HG03139 (cell line): ENCODE measurements around the gene L1CAM.
"Not testable (repeated sequence)": the region's sequence is repeated elsewhere in the genome, so short reads cannot be mapped to it uniquely, and the experiment has no call there.

Experiments used
- ATAC-seq: cut with Tn5 transposase; IDR thresholded peaks from one replicate; pipeline ENCODE4 v1.9.1; 2021; ENCODE audit not compliant: unreplicated experiment

Gene L1CAM

GRCh38 chrX:153830640-153831428, 55.1 kb downstream of the L1CAM start:
- ATAC-seq, result no peak

DNA sequence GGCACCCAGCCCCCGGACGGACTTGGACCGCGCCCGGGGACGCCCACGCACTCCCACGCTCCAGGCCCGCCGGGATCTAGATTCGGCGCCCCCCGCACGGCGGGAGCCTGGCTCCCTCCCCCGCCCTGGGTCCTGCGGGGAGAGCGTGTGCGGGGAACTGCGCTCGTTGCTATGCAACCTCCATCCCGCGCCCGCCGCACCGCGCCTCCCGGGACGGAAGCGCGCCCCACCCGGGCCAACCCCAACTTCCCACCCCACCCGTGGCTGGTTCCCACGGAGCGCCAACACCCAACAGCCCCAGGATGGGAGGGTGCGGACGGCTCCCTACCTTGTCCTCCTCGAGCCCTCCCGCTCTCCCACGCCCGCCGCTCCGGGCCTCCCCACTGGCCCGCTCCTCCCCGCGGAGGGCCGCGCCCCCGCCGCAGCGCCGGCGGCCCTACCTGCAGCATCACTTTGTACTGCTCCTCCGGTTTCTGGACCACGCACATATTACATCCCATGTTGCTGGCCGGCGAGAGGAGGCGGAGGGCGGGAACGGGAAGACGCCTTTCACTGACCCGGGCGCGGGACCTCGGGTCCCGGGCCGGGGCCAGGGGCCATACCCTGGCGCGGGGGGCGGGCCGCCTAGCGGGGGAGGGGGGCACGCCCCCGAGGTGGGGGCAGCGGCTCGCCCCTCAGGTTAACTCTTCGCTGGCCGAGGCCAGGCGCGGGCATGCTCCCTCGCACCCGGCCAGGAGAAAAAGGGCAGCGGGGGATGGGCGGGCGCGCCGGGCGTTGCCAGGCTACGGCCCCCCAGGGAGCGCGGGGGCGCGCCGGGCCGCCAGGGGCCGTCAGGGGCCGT, 56.0 kb downstream of the L1CAM start, which contains the start of gene PDZD4:
PDZD4 (minus strand) TSS at position 746 of the 841 bp plus-strand sequence; CDS start at position 500, 246 bp downstream.
- ATAC-seq, result no peak

- ATAC-seq, result no peak
These were observed 56.5 kb downstream of the L1CAM start for GRCh38 chrX:153829549-153829798.

DNA sequence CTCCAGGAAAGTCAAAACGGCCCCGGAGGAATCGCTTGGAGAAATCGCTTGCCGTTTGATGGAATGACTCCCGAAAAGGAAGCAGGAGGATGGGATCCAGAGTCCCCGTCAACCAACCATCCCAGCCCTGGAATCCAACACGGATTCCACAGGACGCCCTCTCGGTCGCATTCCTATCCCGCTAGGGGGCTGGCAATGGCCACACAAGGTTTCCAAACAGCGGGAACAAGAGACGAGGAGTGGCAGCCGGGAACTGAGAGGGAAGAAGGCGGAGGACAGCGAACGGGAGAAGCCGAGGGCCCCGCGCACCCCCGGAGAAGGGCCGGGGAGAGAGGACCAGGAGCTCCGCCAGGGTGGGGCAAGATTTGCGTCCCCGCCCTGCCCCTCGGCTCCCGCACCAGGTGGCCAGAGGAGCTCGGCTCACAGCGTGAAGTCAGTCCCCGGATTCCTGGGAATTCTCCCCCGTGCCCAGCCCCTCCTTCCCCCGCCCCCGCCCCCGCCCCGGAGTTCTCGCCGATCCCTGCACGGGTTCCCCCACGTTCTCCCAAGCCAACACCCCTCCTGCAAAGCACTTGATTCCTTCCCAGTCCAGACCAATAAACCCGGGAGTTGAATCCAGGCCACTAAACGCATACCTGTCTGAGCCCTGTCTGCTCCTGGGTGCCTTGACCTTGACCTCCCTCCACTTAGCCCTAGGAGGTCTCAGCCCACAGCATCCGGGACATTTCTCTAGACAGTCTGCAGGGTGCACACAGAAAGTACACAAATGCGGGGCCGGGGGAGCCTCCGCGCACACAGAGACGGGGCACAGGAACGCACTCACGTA, 57.0 kb downstream of the L1CAM start:
- ATAC-seq, result no peak

GRCh38 chrX:153828308-153828707, 57.7 kb downstream of the L1CAM start:
- no peak for ATAC-seq

- ATAC-seq, result no peak
These were observed 58.1 kb downstream of the L1CAM start for GRCh38 chrX:153827903-153828302.

- no peak for ATAC-seq
These were observed 59.0 kb downstream of the L1CAM start for GRCh38 chrX:153827016-153827415.

- ATAC-seq, result no peak
These were observed 60.9 kb downstream of the L1CAM start for GRCh38 chrX:153825042-153825441.

DNA sequence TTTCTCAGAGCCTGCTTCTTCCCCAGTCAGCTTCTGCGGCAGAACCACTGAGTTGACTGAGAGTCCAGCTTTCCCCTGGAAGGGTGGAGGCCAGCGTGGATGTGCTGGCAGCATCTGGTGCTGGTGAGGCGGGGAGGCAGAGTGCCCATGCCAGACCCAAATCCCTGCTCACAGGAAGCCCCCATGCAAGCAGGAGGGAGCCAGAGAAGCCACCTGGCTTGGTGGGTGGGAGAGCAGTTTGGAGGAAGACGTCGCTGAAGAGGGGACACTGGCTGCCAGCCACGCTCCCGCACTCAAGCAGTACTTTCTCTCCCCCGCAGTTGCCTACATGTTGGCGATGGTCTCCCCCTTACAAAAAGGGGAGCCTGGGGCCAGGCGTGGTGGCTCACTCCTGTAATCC, 61.6 kb downstream of the L1CAM start:
- ATAC-seq, result no peak

DNA sequence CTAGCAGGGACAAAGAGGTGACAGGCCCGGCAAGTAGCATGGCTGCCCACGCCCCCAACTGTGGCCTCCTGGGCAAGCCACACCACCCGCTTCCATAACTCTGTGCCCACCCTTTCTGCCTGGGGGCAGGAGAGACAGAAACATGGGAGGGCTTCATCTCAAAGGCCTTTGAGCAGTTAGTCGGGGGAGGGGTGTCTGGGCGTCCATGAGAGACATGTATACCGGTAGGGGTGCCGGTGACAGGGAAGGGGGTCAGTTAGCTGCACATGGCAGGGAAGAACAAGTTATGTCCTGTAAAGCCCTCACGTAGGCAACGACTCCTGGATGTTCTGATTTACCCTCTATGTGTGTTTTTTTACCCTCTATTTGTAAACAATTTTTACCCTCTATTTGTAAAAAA, 64.9 kb downstream of the L1CAM start:
- ATAC-seq, result no peak

DNA sequence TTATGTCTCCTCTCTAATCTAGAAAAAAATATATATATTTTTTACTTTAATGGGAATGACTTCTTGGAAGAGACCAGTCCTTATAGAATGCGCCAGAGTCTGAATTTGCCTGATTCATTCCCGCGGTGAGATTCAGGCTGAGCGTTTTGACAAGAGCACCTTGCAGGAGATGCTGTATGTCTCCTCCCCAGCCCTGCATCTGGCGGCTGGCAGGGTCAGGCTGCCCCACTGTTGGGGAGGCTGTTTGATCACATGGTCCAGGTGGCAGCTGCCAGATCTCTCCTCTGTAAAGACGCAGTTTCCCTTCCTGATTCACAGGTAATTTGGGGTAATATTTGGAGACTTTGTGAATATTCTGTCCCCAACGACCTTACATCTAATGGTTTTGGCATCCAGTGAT, 65.4 kb downstream of the L1CAM start:
- no peak for ATAC-seq

DNA sequence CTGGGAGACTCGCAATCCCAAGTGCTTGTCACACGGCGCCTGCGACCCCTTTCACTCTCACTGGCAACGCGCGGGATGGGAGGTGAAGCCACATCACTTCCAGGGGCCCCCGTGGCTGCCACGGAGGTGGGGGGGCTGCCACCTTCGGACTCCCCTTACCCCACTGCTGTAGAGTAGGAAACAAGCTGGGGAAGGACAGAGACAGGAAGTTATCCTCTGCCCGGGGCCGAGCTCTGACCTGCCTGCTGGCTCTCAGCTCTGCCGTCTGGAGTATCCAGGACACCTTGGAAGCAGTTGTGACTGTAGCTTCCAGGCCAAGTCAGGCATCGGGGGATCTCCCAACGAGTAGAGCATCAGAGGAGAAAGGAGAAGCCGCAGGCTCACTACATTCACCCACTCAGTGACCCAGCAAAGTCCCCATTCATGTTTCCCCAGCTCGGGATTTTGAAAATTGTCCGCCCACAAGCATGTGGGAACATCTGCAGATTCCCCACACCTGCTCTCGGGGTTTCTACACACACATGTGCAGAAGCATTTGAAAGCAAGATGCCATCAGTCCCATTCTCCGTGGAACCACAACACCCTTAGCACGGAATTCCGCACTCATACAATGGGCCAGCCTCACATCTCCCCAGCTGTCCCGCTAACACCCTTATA, 66.5 kb downstream of the L1CAM start:
- no peak for ATAC-seq

GRCh38 chrX:153818571-153819383, 67.2 kb downstream of the L1CAM start:
- no peak for ATAC-seq

DNA sequence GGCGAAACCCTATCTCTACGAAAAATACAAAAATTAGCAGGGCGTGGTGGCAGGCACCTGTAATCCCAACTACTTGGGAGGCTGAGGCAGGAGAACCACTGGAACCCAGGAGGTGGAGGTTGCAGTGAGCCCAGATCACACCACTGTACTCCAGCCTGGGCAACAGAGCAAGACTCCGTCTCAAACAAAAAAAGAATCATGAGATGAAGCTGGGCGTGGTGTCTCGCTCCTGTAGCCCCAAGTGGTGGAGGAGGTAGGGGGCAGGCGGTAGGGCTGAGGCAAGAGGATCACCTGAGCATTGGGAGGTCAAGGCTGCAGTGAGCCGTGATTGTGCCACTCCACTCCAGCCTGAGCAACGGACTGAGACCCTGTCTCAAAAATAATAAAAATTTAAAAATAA, 67.9 kb downstream of the L1CAM start:
- ATAC-seq, result not testable (repeated sequence)

DNA sequence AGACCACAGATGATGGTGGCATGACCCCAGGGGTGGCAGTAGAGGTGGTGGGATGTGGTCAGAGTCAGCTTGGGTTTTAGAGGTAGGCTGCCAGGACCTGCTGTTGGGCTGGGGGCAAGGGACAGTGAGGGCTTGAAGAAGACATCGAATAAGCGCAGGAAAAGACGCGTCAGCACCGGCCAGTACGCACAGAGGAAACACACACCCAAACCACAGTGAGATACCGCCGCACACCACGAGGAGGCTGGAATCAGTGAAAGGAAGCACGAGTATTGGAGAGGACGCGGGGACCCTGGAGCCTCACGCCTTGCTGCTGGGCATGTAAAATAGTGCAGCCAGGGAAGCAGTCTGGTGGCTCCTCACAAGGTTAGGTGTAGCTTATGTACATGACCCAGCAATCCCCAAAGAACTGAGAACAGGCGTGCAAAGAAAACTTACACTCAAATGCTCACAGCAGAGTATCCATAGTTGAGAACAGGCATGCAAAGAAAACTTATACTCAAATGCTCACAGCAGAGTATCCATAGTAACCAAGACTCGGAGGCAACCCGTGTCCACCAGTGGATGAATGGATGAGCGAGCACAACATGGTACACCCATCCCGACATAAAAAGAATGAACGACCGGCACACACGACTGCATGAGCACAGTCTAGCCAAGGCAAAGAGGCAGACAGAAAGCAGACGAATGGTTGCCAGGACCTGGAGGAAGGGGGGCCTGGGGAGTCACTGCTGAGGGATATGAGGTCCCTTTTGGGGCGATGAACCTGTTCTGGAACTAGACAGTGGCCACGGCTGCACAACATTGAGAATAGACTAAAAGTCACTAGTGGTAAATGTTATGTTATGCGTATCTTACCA, 68.9 kb downstream of the L1CAM start:
- no peak for ATAC-seq

GRCh38 chrX:153814591-153815315, 71.2 kb downstream of the L1CAM start:
- no peak for ATAC-seq

- ATAC-seq, result no peak
These were observed 72.8 kb downstream of the L1CAM start for GRCh38 chrX:153813161-153813560.

DNA sequence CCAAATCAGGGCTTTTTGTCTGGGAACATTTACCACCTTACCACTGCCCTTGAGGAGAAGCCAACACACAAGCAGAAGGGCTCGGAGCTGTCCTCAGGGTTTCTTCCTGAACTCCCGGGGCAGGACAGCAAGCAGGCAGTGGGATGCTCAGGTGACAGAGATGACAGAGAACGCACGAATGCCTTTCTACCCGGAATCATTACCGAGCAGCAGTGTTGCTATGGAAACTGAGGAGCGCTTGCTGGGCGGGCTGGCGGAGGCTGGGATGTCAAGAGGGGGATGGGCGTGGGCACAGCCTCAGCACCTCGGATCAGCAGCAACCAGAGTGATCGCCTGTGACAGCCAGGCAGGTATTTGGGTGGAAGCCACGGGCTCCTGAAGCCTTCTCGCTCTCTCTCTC, 73.8 kb downstream of the L1CAM start:
- no peak for ATAC-seq
